NCI-H748 (cell line): ENCODE measurements around the gene CTNNA1.
"Not testable (repeated sequence)": the region's sequence is repeated elsewhere in the genome, so short reads cannot be mapped to it uniquely, and the experiment has no call there.

Experiments
- DNase-seq: peaks from one replicate; lab custom pipeline; 2025; ENCODE audit not compliant: unreplicated experiment; lab: John Stamatoyannopoulos, UW

Gene CTNNA1

GRCh38 chr5:138895918-138896317 is 142.7 kb downstream of the CTNNA1 start:
- DNase-seq = no peak

- DNase-seq = no peak
Measured at GRCh38 chr5:138898299-138898698, 145.1 kb downstream of the CTNNA1 start.

- no peak for DNase-seq
Measured at GRCh38 chr5:138898742-138899141, 145.5 kb downstream of the CTNNA1 start.

- DNase-seq = no peak
Measured at GRCh38 chr5:138900281-138900965, 147.2 kb downstream of the CTNNA1 start.

GRCh38 chr5:138901716-138902115 is 148.5 kb downstream of the CTNNA1 start:
- no peak for DNase-seq

- DNase-seq = peak; percentile 10
Measured at GRCh38 chr5:138903130-138903775, 150.0 kb downstream of the CTNNA1 start.

- no peak for DNase-seq
Measured at GRCh38 chr5:138905541-138905940, 152.3 kb downstream of the CTNNA1 start.

GRCh38 chr5:138909734-138910133 is 156.5 kb downstream of the CTNNA1 start:
- DNase-seq = no peak

GRCh38 chr5:138910546-138911185 is 157.4 kb downstream of the CTNNA1 start:
- DNase-seq = no peak

- DNase-seq = no peak
Measured at GRCh38 chr5:138911441-138911840, 158.2 kb downstream of the CTNNA1 start.

GRCh38 chr5:138912093-138912492 is 158.9 kb downstream of the CTNNA1 start:
- DNase-seq = no peak

GRCh38 chr5:138913773-138914172 is 160.5 kb downstream of the CTNNA1 start:
- no peak for DNase-seq

- DNase-seq = no peak
Measured at GRCh38 chr5:138914338-138914737, 161.1 kb downstream of the CTNNA1 start.

GRCh38 chr5:138918686-138919085 is 165.5 kb downstream of the CTNNA1 start:
- DNase-seq = no peak

GRCh38 chr5:138920181-138920580 is 167.0 kb downstream of the CTNNA1 start:
- DNase-seq = no peak

GRCh38 chr5:138921362-138921761 is 168.1 kb downstream of the CTNNA1 start:
- not testable (repeated sequence) for DNase-seq

GRCh38 chr5:138922494-138922893 is 169.3 kb downstream of the CTNNA1 start:
- no peak for DNase-seq

GRCh38 chr5:138925090-138925635 is 171.9 kb downstream of the CTNNA1 start:
- DNase-seq = no peak

- no peak for DNase-seq
Measured at GRCh38 chr5:138926257-138926656, 173.0 kb downstream of the CTNNA1 start.

- no peak for DNase-seq
Measured at GRCh38 chr5:138926688-138927448, 173.6 kb downstream of the CTNNA1 start.

GRCh38 chr5:138927544-138927943 is 174.3 kb downstream of the CTNNA1 start:
- DNase-seq = no peak
